CD4-positive, alpha-beta T cell treated with Interferon alpha-2 for 1 hour (primary cell): ENCODE data around the gene SNRNP35.
"Not testable (repeated sequence)": the region's sequence is repeated elsewhere in the genome, so short reads cannot be mapped to it uniquely, and the experiment has no call there.

Experiments used
- DNase-seq, 2 donors: peaks; one replicate each; pipeline ENCODE4 v3.0.0-alpha.2; 2020 to 2022

SNRNP35 gene

GRCh38 chr12:123449856-123450255 is 8.1 kb upstream of the SNRNP35 start:
- no peak for DNase-seq

GRCh38 chr12:123450636-123451035 is 7.3 kb upstream of the SNRNP35 start:
- DNase-seq, result no peak

GRCh38 chr12:123452276-123452550 is 5.7 kb upstream of the SNRNP35 start:
- DNase-seq, result not testable (repeated sequence)

- no peak for DNase-seq
Measured at GRCh38 chr12:123453165-123453564, 4.8 kb upstream of the SNRNP35 start.

- not testable (repeated sequence) for DNase-seq
Measured at GRCh38 chr12:123463174-123463573, 5.2 kb downstream of the SNRNP35 start.

GRCh38 chr12:123465084-123465483 is 7.1 kb downstream of the SNRNP35 start:
- no peak for DNase-seq

- DNase-seq, result peak in 1 of 2 donors; percentile 59
Measured at GRCh38 chr12:123468786-123469185, 10.8 kb downstream of the SNRNP35 start.

- no peak for DNase-seq
Measured at GRCh38 chr12:123469978-123470377, 12.0 kb downstream of the SNRNP35 start.

GRCh38 chr12:123471374-123472068 is 13.6 kb downstream of the SNRNP35 start:
- no peak for DNase-seq

- DNase-seq, result no peak
Measured at GRCh38 chr12:123472438-123472849, 14.5 kb downstream of the SNRNP35 start.

GRCh38 chr12:123474485-123475245 is 16.7 kb downstream of the SNRNP35 start:
- peak in 1 of 2 donors; percentile 33 for DNase-seq

- no peak for DNase-seq
Measured at GRCh38 chr12:123475246-123475703, 17.3 kb downstream of the SNRNP35 start.

GRCh38 chr12:123478069-123478468 is 20.1 kb downstream of the SNRNP35 start:
- no peak for DNase-seq

- DNase-seq, result no peak
Measured at GRCh38 chr12:123478762-123479161, 20.8 kb downstream of the SNRNP35 start.

- DNase-seq, result no peak
Measured at GRCh38 chr12:123479442-123480180, 21.7 kb downstream of the SNRNP35 start.

- DNase-seq, result not testable (repeated sequence)
Measured at GRCh38 chr12:123481251-123481650, 23.3 kb downstream of the SNRNP35 start.

- DNase-seq, result no peak
Measured at GRCh38 chr12:123482876-123483275, 24.9 kb downstream of the SNRNP35 start.

GRCh38 chr12:123483602-123484248 is 25.8 kb downstream of the SNRNP35 start:
- DNase-seq, result no peak

GRCh38 chr12:123485756-123486155 is 27.8 kb downstream of the SNRNP35 start:
- no peak for DNase-seq

- DNase-seq, result no peak
Measured at GRCh38 chr12:123487428-123487827, 29.5 kb downstream of the SNRNP35 start.

- DNase-seq, result no peak
Measured at GRCh38 chr12:123488539-123489230, 30.7 kb downstream of the SNRNP35 start.

- no peak for DNase-seq
Measured at GRCh38 chr12:123489580-123489979, 31.6 kb downstream of the SNRNP35 start.

- no peak for DNase-seq
Measured at GRCh38 chr12:123490089-123490488, 32.1 kb downstream of the SNRNP35 start.
